NCI-H187 treated with DMSO at 0.1 percent for 48 hours (cell line): Measurements from ENCODE around the gene PTPRN2.
A peak's percentile ranks its signal among the peaks of the same experiment; 100 is the strongest.
"Not testable (repeated sequence)": the region's sequence is repeated elsewhere in the genome, so short reads cannot be mapped to it uniquely, and the experiment has no call there.

ENCODE experiments used
- DNase-seq: peaks from one replicate; lab custom pipeline; 2025; lab: John Stamatoyannopoulos, UW

PTPRN2 gene

DNA sequence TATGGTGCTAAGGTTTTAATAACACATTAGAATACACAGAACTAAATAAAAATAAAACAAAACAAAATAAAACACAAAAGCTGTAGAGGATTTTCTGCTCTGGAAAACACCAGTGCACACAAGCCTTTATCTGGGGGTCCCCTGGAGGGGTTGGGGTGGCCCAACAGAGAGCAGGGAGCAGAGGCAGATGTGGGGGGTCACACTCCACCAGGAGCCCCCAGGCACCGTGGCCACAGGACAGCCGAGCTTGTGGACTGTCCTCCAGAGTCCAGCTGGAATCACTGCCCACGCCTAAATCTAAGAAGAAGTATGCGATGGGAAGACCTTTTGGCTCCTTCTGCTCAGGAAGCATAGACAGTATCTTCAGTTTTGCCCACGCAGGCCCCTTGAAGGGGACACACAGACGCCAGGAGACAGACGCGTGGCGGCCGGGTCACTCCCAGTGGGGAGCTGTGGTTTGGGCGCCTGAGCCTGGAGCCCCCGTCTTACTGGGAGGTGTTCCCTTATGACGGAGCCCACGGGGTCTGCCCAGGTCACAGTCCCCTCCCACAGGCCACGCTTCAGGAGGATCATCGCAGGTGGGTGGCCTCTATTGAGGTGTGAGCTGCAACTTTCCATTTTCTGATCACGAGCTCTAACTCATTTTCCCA is 595.0 kb downstream of the PTPRN2 start:
- no peak for DNase-seq

DNA sequence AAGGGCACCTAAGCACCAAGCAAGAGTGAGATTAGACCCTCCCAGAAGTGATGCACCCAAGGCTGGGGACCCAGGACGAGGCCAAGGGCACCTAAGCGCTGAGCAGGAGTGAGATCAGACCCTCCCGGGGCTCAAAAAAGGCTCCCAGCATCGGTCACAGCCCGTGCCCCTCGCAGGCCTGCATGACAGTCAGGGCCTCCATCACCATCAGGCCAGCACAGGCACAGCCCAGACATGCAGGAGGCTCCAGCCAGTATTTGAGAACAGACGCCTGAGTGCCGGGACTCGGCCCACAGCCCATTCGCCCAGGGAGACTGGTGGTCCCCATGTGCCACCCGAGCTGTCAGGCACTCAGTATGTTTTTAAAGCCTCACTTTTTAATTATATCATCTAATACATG is 595.9 kb downstream of the PTPRN2 start:
- DNase-seq = no peak

- DNase-seq = no peak
These were observed 596.3 kb downstream of the PTPRN2 start for GRCh38 chr7:157991351-157991750.

DNA sequence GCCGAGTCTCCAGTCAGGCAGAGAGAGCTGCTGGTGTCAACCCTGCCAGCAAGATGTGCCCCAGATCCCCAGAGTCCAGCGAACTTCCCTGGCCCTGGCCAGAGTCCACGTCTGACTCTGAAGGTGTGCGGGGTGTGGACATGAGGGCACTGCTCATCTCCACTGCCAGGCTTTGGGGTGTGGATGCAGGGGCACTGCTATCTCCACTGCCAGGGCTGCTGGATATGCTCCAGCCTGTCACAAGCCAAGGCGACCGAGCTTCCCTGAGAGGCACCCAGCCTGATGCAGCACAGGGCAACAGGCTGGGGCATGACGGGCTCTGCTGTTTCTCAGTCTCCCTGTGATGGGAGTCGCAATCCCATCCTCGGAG is 596.8 kb downstream of the PTPRN2 start:
- DNase-seq = no peak

- no peak for DNase-seq
These were observed 597.3 kb downstream of the PTPRN2 start for GRCh38 chr7:157990226-157990880.

DNA sequence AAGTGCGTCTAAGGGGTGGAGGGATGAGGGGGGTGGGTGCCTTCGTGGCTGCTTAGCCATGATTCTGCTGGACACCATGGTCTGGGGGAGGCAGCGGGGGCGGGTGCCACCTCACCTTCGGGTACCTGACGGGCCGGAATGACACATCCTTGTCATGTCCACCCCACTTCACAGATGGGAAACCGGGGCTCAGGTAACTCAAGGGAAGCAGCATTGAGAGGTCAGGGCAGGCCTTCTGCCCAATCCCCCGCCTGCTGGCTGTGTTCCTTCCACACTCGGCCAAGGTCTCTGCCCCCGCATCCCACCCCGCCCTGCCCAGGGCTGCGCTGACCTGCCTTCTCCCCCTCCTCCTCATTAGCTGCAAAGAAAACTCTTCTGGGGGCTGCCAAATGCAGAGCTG is 598.0 kb downstream of the PTPRN2 start:
- no peak for DNase-seq

GRCh38 chr7:157987906-157988305 is 599.7 kb downstream of the PTPRN2 start:
- no peak for DNase-seq

DNA sequence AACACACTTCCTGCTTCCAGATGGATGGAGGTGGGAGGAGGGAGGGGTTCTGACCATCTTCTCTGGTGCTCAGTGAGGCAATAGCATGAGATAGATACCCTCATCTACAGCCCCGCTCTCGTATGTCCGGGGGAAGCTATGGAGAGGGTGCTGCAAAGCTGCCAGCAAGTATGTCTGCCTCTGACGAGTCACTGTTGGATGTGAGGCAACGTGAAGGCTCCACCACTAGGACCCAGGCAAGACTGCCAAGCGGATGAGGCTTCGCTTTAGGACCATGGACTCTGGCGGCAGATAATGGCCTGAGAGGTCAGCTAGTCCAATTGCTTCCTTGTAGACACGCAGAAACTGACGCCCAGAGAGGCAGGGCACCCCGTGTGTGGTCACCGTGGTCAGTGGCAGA is 601.6 kb downstream of the PTPRN2 start:
- no peak for DNase-seq

- DNase-seq = no peak
These were observed 602.0 kb downstream of the PTPRN2 start for GRCh38 chr7:157985636-157986035.

DNA sequence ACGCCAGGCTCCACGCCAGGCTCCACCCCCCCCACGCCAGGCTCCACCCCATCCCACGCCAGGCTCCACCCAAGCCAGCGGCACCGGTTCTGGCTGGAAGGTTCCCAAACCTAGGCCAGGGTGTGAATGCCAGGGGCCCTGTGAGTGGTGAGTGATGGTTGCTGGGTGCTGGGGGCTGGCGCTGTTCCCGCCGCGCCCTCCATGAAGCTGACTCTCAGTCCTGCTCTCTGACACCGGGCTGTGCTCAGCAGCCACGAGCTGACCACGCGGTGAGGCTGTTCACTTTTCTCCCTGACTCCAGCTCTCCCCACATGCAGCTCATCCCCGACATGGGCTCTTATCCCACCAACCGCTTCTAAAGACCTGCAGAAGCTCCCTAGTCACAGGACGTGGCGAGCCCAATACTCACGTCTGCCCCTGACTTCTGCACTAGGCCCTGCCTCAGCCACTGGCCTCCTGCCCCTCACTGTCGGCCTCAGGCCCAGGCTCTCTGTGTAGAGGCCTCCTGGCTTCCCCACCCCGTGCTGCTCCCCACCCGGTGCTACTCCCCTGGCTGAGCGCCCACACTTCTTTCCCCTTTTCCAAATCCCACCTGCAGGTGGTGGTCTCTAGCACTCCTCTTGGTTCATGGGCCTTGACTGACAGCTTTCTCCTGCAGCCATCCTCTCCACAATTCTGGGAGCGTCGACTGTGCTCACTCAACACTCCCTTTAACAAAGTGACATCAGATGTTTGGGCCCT is 603.0 kb downstream of the PTPRN2 start:
- no peak for DNase-seq

DNA sequence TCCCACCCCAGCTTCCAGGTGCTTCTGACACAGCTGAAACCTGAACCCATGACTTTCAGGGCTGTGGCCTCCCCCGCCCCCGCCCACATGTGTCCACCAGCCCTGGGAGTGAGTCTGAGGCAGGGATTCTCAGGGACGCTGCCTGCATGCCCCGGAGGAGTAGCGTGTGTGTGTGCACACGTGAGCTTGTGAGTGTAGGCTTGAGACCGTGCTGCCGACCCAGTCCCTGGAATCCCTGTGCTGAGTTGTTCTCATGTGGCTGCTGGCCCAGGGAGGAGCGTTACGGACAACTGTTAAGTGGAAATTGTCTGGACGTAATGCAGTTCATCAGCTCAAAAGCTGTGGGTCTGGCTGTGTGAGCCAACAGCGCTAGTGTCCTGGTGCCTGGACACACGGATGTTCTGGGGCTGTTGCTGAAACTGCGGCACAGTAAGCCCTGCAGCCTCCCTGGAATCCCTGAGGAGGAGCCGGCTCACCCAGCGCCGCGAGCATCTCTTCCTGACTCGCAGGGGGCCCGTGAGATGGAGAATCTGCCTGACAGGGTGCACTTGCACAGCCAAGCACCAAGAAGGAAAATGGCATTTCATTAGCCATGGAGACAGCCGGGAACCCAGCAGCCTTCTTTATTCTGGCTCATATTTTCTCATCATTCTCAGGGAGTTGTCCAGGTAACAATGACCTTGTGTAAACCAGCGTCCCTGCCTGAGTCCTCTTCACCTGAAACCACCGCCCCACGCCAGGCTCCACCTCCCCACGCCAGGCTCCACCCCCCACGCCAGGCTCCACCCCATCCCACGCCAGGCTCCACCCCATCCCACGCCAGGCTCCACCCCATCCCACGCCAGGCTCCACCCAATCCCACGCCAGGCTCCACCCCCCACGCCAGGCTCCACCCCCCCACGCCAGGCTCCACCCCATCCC is 603.9 kb downstream of the PTPRN2 start:
- DNase-seq = no peak

- no peak for DNase-seq
These were observed 605.8 kb downstream of the PTPRN2 start for GRCh38 chr7:157981778-157982177.

DNA sequence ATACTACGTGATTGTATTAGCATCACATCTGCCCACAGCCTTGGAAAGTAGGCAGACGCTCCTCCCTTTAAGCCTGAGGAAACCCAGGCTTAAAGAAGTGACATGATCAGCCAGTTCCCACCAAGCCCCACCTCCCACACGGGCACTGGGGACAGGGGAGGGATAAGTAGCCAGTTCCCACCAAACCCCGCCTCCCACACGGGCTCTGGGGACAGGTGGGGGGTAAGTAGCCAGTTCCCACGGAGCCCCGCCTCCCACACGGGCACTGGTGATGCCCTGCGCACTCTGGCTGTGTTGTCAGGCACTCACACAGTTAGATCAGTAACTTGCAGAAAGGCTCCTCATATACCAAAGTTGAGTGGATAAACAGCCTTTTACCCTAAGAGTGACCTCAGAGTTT is 606.8 kb downstream of the PTPRN2 start:
- no peak for DNase-seq

DNA sequence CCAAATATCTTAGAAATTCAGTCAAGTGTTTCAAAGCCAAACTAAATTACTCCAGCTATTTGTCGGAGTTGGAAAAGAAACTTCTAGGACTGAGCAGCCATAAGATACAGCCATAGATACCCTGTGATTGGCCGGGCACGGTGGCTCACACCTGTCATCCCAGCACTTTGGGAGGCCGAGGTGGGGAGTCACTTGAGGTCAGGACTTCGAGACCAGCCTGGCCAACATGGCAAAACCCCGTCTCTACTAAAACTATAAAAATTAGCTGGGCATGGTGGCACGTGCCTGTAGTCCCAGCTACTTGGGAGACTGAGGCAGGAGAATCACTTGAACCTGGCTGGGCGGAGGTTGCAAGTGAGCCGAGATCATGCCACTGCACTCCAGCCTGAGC is 607.3 kb downstream of the PTPRN2 start:
- DNase-seq = not testable (repeated sequence)

DNA sequence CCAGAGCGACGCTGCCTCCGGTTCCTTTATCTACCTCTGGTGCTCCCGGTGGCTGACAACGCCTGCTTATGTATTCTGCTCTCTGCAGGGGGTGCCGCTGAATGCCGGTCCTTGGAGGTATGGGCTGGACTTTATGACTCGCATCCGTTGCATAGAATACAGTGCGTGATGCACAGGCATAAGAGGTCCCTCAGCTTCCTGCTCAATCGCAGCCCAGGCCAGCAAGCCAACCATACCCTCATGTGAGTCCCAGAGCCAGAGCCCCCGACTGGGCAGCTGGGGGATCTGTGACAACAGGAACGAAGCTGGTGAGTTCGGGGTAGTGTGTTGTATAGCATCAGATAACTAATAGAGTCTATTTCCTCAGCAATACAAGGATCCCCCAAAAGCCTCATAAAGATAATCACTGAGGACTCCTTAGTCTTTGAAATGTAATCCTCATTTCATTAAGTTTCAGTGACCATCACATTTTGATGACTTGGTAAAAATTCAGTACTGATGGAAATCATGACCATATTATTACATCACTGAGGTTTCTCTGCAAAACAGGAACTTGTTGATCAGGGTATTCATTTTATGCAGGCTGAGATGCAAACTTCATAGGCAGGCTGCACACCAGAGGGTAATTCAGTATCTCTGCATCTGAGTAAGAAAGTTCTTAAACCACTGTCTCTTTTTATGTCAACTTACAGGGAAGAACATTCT is 607.8 kb downstream of the PTPRN2 start:
- no peak for DNase-seq

- DNase-seq = no peak
These were observed 608.9 kb downstream of the PTPRN2 start for GRCh38 chr7:157978766-157979165.

DNA sequence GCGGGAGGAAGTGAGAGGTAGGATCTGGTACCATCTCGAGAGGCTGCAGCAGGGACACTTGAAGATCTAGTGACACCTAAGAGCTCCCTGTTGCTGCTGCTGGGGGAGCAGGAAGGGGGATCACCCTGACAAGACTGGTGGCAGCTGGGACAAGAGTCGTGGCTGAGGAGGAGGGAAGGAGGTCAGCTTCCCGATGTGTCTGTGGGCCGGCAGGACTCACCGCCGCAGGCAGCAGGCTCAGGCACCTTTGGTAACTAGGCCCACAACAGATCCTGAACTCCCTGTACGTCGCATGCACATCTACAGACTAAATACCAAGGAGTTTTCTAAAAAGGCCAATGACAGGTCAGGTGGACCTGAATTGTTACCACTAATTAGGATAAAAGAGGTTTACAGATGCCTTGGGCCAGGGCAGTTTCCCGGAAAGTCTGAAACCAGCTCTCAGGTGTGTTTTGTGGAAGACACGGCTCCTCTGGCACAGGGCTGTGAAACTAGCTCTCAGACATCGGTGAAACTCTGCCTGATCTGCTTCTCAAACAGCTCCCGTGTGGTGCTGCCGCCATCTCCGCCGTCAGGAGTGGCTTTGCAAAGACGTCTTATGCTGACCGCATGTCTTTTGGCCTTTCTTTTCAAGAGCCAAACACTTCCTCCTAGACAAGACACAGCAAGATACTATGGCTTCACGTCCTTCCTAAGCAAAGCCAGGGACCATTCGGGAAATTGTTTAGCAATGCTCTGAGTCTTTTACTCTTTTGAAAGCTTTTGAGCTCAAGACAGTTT is 609.7 kb downstream of the PTPRN2 start:
- DNase-seq = no peak

GRCh38 chr7:157977306-157977705 is 610.3 kb downstream of the PTPRN2 start:
- DNase-seq = peak; percentile 66

- no peak for DNase-seq
These were observed 611.2 kb downstream of the PTPRN2 start for GRCh38 chr7:157976406-157976805.

DNA sequence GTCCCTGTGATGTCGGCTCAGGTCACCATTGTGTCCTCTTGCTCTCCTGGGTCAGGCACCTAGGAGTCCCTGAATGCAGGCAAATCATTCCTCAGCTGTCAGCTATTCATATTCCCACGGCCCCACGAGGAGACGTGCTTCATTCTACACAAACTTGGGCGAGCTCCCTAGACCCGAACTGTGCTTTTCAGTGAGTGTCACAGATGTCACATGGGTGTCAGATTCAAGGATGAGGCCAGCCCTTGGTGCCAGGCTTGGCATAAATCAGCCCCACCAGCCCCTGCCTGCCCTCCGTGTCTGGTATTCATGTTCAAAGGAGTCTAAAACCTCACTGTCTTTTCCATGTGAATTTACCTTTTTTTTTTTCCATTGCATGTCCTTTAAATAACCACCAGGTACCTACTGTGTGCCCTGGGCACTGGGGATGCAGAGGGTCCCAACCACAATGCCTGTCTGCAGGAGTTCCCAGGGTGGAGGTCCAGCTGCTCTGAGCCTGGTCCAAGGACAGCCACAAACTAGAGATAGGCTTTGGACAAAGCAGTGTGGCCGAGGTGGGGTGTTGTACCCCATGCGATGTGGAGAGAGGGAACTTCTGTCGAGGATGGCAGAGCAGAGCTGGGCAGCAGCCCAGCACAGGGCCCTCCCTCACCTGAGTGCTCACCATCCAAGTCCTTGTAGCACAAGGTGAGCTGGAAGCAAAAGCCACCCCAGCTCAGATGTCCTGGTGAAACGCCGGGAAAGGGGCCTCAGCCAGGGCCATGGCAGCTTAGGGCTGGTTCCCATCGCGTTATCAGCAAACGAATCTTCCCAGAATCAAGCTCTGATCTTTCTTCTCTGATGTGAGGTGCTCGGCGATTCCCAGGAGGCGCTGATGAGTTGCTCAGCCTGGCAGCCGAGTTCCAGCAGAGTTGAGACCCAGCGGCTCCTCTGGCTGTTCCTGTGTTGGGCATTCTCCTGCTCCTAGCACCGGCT is 611.9 kb downstream of the PTPRN2 start:
- DNase-seq = no peak
